Measurements from ENCODE around the gene MRPL10. TPM values are rescaled to one million over a fixed set of nuclear protein-coding genes. Genes with fewer than 3 reads are reported as not detected.

MRPL10 gene
- total RNA-seq, 1 donor: 93.2 TPM

DNA sequence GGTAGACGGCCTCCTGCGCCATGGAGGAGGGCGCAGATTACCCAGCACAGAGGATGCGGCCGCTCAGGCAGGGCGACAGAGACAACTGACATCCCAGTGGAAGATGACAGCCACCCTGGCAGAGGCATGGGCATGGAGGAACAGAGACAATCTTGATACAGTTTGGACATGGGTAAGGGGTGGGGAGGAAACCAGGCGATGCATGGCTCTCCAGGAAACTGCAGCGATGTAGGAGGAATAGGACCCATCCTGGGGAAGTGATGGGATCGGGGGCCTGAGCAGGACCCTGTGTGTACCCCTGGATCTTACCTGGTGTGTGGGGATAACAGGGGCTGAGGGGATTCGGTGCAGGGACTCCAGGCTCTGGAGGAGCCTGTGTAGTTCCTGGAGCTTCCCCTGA, 14.4 kb downstream of the MRPL10 start:
- DNase-seq (ENCODE audit: low read depth in 2 of 3, low spot score in 2 of 3): no peak

DNA sequence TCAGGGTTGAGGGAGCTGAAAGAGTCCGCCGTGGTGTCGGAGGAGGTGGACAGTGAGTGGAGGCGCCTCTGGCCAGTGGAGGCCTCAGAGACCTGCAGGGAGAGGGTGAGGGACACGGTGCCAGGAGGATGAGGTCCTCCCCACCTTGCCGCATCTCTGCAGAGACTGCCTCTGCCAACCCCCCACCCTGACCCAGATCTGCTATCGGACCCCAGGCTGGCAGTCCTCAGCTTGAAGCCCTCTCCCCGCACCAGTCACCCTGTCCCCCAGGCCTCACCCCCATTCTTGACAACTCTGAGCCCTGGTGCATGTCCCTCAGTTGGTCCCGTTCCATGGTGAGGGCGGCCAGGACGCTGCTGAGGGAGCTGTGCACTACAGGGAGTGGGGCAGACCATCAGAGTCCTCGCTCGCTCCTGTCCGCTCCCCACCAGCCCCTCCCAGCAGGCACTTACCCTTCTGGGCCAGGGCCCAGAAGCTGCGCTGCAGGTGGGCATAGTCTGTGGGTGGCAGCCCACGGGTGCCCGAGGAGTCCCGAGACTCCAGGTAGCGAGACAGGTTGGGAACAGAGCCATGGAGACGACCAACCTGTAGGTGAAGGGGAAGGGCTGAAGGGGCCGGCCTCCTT, 15.1 kb downstream of the MRPL10 start:
- DNase-seq (ENCODE audit: low read depth in 2 of 3, low spot score in 2 of 3): no peak

DNA sequence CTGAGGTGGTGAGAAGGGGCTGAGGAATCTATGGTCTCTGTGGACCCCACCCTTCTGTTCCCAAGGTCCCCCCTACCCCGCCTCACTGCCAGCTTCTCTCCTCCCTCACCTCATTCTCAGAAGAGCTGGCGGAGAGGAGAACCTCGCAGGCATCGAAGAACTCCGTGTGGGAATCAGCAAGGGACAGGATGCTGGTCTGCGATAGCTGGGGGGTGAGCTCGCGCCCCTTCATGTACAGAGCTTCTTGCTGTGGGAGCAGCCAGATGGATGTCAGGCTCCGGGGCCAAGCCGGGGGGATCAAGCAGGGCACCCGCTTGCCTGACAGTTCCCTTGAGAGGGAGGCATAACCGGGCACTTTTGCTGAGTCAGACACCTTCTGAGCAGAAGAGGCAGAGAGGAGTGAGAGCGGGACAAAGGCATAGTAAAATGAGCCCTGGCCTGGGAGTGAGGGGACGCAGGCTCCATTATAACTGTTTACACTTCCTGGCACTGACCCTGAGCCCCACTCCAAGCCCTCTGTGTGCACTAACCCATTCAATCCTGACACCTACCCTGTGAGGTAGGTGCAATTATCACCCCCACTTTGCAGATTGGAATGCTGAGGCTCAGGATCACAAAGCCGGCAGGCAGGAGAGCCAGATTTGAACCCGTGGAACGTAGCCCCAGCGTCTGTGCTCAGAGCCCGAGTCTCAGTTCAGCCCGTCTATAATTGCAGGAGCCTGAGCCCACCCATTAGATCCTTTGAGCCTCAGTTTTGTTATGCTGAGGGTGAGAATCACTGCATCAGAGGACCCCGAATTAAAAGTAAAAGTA, 16.0 kb downstream of the MRPL10 start:
- DNase-seq (ENCODE audit: low read depth in 2 of 3, low spot score in 2 of 3): no peak

DNA sequence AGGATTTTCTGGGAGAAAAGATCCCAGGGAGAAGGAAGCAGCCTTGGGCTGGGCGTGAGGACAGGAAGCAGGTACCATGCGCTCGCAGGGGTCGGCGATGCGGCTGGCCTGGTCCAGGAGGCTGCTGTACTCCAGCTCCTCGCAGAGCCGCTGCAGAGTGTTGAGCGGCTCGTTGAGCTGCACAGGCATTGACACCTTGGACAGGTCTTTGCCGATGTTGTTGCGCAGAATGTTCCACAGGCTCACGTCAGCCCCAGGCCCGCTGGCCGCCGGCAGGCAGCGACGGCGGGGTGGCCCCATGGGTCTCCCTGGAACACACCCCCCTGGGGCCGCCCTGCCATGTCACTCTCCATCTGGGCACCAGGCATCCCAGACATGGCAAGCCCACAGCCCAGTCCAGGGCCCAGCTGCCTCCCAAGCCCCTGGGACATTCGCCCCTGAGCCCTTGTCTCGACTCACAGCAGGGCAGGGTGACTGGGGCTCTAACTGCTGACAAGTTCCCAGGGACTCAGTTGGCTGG, 17.8 kb downstream of the MRPL10 start:
- no peak for DNase-seq (ENCODE audit: low read depth in 2 of 3, low spot score in 2 of 3)

DNA sequence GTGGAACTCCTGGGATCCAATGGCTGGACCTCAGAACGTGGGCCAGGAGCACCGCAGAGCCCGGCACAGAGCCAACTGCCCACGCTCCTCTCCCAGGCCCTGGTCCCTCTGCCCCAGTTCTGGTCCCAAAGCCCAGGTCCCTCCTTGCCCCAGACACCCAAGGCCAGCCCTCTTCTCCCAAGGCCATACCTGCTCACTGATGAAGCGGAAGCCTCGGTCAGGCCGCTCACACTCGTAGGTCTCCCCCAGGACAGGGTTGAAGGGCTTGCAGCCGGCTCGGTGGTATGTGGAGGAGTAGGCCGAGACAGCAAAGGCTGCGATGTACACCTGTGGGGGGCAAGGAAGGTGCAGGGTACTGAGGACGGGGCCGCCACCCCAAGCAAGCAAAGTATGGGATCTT, 18.3 kb downstream of the MRPL10 start:
- DNase-seq (ENCODE audit: low read depth in 2 of 3, low spot score in 2 of 3): no peak

DNA sequence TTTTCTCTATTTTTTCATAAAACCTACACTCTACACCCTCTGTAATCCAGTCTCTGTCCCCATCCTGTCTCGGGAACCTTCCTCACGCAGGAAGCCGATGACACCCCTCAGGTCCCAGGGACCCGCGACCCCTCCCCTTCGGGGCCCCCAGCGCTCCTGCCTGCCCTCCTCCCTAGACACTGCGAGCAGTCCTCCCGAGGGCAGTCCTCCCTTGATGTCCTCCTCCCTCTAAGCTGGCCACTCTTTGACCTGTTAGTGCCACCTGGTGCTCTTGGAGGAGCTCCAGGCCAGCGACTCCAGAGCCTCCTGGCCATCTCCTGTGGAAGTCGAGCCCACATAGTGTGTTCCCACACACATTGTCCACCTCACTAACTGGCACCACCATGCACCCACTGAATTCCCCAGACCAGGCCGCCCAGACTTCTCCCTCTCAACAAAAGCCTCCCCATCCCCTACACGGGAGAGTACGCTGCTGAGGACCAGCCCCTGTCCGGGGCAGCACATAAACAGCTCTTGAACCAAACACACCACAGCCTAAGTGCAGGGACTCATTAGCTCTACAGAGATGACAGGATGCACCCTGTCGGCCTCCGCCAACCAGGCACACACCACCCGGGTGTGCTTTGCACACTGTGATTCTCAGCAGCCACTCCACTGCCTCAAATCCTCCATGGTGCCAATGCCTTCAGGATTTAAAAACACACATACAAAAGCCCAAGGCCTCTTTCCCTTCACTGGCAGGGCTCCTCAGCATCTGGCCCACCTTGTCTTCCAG, 19.0 kb downstream of the MRPL10 start:
- DNase-seq (ENCODE audit: low read depth in 2 of 3, low spot score in 2 of 3): no peak

DNA sequence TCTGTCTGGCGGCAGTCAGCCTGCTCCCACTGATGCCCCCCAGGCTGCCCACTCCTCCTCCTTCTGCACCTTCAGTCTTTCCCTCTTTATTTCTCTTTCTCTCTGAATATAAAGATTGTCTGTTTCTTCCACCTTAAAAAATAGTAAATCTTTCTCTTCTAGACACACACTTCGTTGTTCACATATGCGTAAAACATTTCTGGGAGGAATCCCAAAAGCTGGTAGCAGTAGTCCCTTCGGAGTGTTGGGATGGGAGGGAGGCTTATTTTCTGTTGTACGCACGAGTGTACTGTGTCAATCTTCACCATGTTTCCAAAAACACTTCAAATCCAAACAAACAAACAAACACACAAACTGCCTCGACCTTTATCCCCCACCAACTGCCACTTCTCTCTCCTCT, 19.6 kb downstream of the MRPL10 start:
- DNase-seq (ENCODE audit: low read depth in 2 of 3, low spot score in 2 of 3): no peak

DNA sequence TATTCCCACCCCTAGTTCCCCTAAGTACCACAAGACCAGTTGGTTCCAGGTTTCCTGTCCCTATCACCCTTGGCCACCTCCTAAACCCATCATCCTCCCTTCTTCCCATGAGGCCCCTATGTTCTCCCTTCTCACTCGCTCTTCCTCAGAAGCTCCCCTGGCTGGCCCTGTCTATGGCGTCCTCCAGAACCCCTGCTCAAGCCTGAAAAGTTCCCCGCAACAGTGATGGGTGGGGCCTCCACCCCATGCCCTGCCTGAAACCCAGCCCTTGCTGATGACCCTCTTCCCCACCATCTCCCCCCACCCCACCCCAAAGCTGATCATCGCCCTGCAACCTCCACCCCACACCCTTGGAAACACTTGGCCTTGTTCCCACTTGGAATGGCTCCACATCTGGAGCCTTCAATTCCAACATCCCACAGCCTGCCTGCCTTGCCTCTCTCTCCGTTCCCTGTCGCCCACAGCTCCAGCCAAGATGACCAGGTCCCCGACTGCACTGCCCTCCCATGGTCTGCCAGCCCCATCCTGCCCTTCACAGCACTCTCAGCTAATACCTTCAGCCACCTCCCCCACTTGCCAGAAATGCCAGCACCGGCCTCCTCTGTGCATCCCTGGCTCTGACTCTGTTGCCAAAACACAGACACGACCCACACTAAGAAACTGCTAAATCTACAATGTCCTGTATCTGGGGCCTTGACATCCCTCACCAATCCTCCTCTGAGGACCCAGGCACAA, 20.3 kb downstream of the MRPL10 start:
- DNase-seq (ENCODE audit: low read depth in 2 of 3, low spot score in 2 of 3): no peak

DNA sequence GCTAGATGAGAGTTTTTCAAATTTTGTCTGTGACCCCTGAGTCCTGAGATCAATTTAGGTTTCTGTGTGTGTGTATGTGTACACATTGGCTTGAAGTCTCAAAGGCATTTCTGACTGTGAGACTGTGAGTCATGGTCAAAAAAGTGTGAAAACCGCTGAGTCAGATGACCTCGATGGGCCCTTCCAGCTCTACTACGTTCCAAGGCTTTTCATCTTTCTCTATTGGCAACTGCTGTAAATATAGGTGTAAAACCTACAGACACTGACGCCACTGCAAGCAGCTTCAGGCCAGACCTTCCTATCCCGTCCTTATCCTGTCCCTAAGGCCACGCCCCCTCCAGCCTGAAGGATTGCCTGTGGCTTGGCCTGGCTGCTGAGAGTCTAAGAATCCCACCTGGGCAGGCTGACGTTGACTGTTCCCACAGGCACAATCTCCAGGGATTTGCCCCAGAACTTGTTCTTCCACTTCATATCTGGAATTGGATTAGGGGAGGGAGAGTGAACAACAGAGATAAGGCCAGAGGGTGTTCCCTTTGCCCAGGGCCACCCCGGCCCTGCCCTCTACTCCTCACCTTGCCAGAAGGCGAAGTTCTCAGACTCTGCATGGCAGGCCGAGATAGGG, 21.0 kb downstream of the MRPL10 start:
- DNase-seq (ENCODE audit: low read depth in 2 of 3, low spot score in 2 of 3): no peak

DNA sequence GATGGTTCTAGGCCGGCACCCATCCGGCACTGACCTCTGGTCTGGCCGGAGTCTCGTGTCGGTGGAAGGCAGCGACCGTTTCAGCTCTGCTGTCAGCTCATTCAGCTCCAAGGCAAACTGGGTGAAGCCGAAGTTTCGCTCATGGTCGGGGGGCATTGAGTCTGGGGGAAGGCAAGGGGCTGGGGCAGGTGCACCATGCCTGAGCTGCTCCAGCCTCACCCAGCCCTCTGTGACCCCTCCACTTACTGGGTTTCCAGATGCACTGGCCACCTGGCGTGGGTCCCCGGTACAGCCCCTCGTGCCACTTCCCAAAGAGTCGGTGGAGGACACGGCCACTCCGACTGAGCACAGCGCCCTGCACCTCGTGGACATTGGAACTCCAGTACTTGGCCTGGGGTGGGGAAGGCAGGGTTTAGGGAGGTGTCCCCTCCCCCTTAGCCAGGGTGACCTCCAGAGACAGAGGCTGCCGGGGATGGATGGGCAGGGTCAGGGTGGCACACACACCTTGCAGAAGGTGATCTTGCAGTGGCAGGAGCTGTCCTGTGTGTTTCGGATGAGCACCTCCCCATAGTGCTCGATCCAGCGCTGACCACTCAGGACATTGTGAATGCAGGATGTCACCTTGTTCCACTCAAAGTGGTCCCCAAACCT, 22.4 kb downstream of the MRPL10 start:
- DNase-seq (ENCODE audit: low read depth in 2 of 3, low spot score in 2 of 3): no peak

DNA sequence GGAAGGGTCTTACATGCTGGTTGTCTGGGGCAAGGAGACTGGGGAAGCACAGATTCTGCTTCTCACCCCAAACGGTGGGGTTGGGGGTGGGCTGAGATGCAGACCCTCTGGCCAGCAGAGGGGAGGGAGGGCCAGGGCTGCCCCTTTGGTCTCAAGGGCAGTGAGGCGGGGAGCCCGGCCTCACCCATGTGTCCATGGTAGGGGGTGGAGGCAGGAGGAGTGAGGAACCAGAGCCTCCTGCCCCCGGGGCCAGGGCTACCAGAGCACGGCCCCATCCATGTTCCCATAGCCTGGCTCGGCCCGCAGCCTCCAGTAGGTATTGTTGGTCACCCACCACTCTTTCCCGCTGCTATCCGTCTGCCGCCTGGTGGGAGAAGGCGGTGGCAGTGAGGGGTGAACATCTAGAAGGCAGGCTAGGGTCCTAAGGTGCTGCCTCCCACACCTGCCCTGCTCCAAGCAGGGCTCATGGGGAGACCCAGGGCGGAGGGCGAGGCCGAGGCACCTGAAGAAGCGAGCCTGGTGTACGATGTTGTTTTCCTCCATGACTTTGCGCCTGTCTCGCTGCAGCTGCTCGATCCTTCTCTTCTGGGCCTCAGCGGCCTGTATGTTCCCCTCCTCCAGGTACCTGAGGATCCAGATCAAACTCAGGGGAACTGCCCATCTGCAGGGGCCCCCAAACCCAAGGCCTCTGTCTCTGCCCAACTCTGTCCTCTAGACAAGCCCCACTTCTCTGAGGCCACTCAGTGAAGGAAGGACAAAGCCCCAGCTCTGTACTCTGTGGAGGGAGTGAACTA, 23.1 kb downstream of the MRPL10 start:
- no peak for DNase-seq (ENCODE audit: low read depth in 2 of 3, low spot score in 2 of 3)

DNA sequence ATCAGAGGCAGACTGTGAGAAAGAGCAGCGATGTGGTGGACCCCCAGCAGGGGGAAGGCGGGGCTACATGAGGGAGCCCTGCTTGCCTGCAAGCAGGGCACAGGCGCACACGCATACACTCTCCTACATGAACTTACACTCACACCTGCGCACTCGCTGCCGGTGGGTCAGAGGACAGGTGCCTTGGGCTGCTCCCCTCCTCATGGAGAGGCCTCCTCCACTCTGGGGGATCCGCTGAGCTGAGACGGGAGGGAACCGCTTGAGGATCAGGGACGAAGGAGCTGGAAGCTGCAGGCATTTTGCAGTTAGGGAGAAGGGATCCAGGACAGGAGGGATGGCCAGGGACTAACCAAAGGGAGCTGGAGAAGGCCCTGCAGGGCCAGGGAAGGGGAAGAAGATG, 23.9 kb downstream of the MRPL10 start:
- no peak for DNase-seq (ENCODE audit: low read depth in 2 of 3, low spot score in 2 of 3)

DNA sequence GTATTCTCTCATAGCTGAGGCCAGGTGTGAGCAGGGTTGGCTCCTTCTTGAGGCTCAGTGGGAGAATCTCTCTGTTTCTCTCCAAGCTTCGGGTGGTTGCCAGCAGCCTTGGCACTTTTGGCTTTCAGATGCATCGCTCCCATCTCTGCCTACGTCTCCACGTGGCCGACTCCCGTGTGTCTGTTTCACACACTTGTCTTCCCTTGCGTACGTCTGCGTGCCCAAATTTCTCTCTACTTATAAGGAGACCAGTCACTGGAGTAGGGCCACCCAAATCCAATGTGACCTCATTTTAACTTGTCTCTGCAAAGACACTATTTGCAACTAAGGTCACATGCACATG, 24.5 kb downstream of the MRPL10 start:
- no peak for DNase-seq (ENCODE audit: low read depth in 2 of 3, low spot score in 2 of 3)

DNA sequence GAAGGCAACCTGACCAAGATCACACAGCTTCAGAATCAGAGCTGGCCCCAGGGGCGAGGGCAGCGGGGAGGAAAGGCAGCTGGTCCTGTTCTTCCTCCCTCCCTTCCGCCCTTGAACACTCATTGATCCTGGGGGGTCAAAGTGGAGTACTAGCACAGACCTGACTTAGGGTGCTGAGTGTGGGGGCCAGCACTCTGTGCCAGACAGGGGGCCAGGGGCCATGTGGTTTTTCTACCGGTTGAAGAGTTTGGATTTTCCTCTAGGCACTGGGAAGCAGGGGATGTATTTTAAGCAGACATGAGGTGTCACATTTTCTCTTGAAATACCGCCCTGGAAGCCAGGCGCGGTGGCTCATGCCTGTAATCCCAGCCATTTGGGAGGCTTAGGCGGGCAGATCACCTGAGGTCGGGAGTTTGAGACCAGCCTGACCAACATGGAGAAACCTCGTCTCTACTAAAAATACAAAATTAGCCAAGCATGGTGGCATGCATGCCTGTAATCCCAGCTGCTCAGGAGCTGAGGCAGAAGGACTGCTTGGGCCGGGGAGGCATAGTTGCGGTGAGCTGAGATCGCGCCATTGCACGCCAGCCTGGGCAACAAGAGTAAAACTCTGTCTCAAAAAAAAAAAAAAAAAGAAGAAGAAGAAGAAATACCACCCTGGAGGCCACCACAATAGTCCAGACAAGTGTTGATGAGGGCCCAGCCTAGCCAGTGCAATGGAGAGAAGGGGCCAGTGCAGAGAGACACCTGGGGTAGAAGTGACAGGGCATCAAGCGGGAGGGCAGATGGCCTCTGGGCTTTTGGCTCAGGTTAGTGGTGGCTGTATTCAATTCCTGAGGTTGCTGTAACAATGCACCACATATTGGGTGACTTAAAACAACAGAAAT, 25.1 kb downstream of the MRPL10 start:
- no peak for DNase-seq (ENCODE audit: low read depth in 2 of 3, low spot score in 2 of 3)

DNA sequence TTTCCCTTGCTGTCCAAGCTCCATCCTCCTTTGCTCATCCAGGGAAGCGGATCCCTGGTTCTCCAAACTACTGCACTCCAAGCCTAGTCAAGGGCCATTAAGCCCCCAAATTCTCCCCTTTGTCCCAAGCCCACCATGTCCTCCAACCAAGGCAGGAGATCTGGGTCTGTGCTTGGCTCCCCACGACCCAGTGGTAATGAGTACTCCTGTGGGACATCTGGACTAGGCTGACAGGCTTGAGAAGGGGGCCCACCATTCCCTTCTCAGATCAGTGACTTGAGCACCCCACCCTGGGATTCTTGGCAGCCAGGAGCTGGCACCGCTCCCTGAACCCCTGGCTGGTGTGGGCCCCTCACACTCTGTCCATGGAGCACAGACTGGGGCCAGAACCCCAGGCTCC, 26.9 kb downstream of the MRPL10 start:
- no peak for DNase-seq (ENCODE audit: low read depth in 2 of 3, low spot score in 2 of 3)

DNA sequence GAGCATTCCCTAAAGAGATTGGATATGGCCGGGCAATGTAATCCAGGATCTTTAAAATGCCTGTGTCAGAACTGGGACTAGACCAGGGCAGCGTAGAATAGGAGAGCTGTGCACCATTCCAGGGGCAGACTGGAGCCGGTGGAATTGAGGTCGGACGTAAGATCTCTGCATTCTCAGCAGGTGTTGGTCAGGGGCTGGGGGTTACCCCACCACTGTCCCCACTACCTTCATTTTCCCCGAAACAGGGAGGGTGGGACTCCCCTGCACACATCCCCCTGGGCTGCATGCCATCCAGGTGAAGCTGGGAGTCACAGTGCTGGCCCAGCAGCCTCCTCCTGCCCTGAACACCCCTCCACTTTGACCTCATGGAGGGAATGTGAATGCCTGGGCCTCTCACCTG, 27.6 kb downstream of the MRPL10 start:
- DNase-seq (ENCODE audit: low read depth in 2 of 3, low spot score in 2 of 3): no peak

DNA sequence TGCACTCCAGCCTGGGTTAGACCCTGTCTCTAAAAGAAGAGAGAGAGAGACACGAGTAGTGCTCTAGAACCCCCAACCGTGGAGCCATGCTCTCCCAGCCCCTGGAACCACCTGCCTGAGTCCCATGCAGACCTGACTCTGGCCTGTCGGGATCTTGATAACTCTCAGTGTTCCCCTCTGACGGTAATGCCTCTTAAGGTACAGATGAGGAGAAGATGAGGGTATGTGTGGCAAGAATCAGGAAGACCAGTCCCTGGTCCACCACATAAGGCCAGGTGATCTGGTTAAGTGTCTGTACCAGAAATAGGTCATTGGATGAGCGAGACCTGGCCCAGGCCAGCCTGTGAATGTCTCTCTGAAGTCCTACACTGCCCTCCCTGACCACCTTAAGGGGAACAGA, 28.1 kb downstream of the MRPL10 start:
- no peak for DNase-seq (ENCODE audit: low read depth in 2 of 3, low spot score in 2 of 3)

DNA sequence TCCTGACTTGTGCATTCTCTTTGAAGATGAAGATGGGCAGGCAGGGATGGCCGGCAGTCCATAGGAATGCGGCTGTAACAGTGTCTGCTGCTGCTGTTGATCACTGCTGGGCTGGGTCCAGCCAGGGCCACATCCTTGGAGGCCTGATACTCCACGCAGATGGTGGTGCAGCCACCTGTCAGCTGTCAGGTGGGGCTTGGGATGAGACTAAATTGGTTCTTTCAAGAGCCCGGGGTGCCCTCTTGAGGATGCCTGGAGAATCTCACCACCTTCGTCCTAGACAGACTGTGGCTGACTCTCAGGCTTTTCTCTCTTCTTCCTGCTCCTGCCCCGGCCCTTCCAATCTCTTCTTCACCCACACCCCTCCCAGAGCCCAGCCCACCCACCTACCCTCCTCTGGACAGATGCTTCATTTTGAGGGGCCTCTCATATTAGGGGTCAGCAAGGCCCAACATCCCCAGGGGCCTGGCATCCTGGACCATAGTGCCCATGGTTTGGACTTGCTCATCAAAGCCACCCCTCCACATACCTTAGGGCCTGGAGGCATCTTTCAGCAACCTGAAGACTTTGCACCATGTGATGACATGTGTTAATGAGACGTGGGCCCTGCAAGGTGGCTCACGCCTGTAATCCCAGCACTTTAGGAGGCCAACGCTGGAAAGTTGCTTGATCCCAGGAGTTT, 28.9 kb downstream of the MRPL10 start:
- peak in 2 of 3 donors; percentile 33 to 58 for DNase-seq (ENCODE audit: low read depth in 2 of 3, low spot score in 2 of 3)

Data from hematopoietic multipotent progenitor cell (in vitro differentiated cells).